SK-N-DZ (cell line): ENCODE measurements around the gene MYO7B.

Source experiments
- DNase-seq: peaks from one replicate; pipeline ENCODE4 v3.0.0-alpha.2; 2015; ENCODE audit warnings: low spot score

MYO7B gene

DNA sequence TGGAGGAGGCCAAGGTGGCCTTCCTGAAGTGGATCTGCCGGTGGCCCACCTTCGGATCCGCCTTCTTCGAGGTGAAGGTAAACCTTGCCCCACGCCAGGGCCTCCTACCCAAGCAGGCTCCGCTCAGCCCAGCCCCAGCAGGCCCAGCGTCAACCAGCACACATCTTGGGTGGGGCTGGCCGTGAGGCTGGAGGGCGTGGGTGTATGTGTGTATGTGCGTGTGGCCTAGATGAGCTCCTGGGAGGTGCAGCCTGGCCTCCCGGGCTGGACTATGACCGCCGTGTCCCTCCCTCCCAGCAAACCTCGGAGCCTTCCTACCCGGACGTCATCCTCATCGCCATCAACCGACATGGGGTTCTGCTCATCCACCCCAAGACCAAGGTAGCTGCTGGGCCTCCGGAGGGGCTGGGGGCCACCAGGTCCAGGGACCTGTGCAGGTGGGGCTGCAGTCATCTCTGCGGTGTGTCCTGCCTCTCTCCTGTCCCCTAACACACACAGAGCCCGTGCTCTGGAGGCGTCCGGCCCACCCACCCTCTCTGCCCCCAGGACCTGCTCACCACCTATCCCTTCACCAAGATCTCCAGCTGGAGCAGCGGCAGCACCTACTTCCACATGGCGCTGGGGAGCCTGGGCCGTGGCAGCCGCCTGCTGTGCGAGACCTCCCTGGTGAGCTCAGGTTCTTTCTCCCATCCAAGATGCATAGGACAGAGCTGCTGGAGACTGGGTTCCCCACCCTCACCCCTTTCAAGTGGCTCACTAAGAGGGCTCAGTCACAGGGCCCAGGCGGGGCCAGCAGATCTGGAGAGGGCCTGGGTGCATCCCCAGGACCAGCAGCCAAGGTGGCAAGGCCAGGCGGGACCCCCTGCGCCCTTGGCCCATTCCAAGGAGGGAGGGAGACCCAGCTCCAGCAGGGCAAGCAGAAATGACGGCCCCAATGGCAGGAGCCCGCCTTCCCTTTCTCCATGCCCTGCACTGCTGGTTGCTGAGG, 101.1 kb downstream of the MYO7B start:
- DNase-seq = no peak

DNA sequence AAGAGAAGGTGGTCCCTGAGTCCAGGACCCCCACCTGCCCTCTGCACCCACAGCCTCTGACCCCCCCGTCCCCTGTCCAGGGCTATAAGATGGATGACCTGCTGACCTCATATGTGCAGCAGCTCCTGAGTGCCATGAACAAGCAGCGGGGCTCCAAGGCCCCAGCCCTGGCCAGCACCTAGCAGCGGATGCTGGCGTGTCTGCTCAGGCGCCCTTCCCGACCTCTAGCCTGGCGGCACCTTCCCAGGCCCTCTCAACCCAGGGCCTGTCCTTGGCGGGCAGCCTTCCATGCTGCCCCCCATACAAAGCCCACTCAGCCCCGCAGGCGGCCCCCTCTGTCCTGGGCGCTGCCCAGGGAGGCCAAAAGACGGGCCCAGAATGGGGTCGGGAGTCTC, 101.8 kb downstream of the MYO7B start:
- no peak for DNase-seq

DNA sequence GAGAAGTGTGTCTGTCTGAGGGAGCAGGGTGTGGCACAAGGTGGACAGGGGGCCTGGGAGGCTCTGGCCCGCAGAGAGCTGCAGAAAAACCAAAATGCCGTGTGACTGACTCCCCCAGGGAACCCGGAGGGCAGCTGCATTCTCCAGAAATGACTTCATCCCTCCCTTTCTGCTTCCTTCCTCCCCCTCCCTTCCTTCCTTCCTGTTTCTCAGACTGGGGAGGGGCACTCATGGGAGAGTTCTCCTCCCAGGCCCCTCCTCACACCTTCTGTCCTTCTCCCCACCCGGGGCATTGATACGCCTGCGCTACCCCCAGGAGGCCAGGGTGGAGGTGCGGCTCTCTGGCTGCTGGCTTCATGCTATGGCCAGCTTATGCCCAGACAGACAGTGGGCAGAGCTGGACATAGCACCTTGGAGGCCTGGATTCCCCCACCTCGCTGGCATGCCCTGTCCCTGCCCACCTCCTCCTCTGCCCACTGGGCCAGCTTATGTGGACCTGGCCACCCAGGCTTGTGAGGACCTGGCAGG, 102.3 kb downstream of the MYO7B start:
- DNase-seq = no peak

DNA sequence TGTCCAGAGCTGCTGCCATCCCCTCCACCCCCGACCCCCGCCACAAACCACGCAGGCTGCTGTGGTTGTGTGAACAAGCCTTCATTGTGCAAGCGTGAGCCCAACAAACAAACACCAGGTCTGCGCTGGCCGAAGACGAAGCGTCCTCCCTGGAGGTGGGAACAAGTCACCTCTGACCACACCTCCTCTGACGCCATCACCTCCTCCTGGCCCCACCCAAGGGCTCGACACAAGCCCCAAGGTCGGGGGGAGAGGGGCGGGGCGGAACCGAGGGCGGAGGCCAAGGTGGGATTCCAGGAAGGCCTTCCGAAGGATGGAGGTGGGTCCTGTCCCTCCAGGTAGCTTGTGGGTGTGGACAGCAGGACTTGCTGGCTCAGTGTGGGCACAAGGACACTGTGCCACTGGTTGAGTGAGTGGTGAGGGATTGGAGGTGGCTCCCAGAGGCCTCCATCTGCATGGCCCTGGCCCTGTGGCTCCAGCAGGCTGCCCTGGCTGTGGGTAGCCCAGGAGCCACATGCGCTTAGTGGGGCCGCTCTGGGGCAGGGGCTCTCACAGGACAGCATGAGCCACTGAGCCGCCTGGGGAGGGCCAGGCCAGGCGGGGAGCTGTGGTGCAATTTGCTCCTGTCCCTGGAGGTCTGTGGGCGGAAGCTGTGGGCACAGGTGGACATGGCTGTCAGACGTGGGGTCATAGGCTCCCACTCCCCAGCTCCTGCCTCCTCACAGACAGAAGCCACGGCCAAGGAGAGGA, 103.1 kb downstream of the MYO7B start:
- DNase-seq = no peak

DNA sequence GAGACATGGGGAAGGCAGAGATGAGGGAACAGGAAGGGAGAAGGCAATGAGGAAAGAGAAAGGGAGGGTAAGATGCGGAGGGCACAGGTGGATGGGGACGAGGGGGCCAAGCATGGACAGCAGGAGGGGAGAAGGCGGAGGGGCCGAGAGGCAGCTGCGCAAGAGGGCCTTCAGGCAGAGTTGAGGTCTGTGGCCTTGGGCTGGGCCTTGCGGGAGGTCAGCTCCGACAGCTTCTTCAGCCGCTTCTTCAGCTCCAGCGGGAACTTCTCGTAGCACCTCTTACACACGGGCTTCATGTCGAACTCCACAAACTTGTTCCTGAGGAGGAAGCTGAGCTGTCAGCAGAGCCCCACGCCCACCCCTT, 103.6 kb downstream of the MYO7B start:
- no peak for DNase-seq

DNA sequence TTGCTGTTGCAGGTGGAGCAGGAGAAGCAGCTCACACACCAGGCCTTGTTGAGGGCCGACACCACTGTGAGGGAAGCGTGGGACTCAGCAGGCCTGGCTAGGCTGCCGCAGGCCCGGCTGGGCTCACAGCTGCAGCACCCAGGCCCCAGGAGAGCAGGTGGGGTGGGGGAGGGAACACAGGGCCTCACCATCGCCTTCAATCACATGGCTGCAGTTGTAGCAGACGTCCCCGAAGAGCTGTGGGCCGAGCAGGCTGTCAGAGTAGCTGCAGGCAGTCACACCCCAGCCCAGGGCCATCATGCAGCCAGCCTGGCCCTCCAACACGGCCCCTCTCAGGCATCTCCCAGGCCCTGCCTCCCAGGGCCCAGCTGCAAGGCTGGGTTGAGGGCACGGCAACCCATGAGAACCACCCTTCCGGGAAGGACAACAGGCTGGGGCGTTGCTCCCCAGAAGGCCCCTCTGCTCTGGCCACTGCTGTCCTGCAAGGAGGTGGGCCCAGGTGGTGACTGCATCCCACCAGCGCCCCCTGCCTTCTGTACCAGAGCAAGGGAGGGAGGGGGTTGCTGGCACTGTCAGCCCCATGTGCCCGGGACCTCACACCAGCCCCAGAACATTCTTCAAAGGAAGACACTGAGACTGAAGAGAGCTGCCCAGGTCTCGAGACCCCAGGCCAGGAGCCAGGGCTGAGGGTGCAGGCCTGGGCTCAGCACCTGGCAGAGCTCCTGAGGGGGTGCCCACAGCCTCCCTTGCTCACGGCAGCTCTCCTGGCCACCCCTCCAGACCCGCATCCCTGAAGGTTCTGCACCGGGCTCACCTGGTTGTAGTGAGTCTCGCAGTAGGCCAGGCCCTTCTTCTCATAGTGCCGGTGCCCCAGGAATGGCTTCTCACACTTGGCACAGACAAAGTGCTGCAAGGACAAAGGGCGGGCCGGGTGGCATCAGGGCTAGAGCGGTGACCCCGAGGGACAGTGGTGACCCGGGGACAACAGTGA, 104.9 kb downstream of the MYO7B start:
- DNase-seq = peak; percentile 73

DNA sequence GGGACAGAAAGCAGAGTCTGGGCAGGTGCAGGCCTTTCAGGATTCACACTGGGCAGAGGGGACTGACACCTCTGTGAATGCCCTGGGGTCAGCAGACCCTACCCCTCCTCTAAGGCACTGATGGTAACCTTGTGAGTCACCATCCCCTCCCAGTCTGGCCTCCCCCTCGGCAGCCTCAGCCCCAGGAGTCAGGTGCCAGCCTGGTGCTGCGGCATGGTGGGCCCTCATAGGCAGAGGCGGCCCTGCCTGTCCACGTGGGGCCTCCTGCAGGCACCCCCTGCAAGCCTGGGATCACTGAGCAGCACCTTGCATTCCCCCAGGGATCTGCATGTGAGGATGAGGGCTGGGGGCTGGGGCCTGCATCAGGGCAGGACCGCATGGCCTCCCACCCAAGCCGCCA, 105.7 kb downstream of the MYO7B start:
- no peak for DNase-seq

DNA sequence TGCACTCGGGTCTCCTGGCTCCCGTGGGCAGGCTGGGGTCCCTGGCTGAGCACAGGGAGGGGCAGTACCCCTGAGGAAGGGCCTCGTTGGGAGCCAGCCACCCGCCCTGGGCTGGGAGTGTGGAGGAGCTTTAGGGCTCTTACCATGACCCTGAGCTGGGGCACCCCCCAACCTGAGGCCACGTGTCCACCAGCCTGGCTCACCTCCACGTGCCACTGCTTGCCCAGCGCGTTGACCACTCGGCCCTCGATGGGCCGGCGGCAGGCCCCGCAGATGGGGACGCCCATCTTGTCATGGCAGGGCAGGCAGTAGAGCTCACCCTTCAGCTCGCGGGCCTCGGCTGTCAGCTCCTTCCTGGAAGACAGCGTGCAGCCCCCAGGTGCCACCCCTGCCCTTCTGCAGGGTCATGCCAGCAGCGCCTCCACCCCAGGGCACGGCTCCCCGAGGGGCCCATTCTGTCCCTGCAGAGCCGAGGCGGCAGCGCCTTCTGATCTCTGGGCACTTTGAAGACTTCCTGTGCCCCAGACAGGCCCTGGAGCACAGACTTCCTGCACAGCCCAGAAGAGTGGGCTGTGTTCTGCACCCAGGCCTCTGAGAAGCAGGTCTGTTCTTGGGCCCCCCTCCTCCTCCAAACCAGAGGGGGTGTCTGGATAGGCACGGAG, 106.5 kb downstream of the MYO7B start:
- no peak for DNase-seq

DNA sequence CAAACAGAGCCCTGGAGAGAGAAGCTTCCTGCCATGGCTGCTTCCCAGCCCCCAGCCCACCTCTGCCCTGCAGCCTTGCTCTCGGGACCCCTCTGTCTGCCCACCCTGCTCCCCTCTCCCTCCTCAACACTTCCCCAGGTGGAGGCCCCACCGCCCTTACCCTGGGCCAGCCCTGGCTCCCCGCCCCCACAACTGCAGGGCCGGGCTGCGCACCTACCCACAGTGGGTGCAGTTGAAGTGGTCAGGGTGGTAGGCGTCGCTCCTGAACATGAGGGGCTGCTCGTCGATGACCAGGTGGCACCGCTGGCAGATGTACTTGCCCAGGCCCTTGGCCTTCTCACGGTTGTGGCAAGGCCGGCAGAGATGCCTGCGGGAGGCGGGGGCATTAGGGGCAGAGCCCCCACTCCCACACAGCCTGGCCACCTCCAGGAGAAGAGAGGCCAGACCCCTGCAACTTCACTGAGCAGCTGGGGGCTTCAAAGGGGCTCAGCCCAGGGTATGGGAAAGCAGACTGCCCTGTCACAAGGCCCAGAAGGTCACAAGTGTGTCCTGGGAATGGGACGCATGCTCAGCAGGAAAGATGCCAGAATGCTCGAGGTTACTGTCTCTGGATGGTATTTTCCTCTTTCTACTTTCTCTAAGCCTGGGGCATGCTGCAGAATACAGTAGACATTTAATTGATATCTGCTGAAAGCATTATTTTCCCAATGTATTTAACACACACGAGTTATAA, 107.4 kb downstream of the MYO7B start:
- DNase-seq = no peak

DNA sequence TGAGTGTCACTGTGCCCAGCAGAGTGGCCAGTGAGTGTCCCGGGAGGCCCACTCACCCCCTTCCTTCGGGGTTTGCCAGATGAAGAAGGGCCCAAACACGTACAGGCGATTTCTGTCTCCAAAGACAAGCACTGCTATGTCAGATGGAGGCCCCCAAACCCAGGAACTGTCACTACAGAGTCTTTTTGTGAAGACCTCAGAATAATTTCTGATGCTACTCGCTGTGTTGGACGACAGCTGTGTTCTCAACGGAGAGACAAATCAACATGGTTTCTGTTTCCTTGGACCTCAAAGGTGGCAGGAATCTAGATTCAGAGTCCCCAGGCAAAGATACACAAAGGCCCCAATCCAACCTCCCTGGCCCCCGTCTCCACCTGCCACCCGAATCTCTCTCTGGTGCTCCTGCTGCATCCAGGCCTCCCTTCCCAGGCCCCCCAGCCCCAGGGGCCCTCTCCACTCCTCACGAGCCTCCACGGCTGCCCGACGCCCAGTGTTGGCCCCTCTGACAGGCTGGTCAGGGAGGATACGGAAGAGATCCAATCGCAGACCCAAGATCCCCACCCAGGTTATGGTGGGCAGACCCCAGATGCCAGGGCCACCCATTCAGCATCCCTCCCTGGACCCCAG, 108.1 kb downstream of the MYO7B start:
- no peak for DNase-seq

DNA sequence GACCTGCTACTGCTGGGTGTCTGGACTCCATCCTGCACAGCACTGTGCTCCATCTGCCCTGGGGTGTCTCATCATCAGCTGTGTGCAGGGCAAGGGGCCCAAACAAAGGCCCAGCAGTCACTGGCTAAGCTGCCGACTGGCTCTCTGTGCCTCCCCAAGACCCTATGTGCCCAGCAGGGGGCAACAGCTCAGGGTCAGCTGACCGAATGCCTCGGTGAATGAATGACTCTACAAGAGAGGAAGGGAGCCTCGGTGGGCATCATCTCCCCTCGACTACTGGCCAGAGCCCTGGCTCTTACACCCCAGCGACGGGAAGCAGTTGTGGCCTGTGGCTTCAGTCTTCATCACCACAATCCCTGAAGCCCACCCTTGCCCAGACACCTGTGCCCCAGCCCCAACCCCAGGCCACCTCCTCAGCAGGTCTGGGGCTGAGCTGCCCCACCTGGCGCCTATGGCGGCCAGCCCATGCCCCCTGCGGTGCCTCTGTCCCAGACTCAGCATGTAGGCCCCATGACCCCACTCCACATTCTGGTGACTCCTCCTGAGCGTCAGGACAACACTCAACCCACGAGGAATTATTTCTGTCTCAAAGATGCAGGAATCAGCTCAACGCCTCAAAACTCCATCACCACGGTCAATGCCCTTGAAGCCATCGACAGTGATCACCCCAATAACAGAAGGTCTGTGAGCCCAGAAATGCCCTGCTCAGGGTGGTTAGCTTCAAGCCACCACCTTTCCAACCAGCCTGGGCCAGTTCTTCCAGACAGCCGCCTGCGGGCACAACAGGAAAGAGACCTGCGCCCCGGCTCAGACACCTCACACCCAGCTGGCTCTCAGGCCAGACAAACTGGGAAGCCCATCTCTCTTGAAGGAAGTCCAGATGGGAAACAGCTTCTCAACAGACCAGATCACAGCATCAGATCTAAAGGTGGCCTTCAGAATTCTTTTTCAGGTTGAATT, 108.9 kb downstream of the MYO7B start:
- no peak for DNase-seq

DNA sequence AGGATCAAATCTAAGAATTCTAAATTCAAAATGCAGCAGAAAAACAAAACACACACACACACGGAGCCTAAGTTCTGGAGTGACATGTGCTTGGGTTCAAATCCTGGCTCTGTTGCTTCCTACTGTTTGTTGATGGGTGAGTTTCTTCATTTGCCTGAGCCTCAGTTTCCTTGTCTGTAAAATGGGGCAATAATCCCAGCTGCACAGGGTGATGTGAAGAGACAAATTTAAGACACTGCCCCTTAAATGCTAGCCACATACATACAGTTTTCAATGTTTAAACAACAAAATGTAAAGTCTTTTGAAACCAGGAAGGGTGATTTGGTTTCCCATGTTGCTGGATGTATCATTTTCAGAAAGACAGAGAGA, 109.5 kb downstream of the MYO7B start:
- DNase-seq = no peak

DNA sequence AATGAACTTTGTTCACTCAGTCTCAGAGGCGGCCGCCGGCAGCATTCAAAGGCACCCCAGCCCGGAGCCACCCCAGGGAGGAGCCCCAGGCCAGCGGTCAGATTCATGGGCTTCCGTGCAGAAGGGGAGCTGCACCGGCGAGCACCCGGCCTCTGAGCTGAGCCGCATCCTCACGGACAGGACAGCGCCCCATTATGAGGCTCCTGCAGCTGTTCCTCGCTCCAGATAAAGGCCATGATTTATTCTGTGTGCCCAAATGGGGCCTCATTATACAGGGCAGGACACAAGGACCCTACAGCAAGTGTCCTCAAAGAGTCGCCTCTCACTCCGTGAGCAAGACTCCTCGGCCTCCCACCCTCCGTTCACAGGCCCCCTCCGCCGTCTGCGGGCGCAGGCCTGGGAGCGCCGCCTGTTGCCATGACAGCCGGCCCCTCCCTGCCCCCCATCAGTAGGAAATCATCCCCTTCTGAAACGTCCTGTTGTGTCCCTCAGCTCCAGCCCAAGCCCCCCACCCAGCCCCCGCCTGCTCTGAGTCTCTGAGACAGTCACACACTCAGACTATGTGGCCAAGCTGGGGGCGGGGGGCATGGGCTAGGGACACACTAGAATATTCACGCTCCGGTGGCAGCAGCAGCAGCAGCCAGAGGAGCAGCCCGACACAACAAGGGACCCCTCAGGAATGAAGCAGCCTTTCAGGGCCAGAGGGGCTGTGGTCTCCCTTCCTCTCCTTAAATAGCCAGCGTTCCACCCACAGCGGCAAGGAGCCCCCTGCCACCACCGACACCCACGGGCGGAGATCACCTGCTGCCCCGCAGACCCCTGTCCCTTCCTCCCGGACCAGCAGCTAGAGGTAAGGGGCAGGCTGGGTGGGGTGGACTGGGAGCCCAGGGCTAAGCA, 110.2 kb downstream of the MYO7B start, which contains the start of gene GPR17:
GPR17 (plus strand) TSS at position 759 of the 897 bp plus-strand sequence. CDS start 4,583 bp downstream, outside the sequence.
- DNase-seq = no peak

DNA sequence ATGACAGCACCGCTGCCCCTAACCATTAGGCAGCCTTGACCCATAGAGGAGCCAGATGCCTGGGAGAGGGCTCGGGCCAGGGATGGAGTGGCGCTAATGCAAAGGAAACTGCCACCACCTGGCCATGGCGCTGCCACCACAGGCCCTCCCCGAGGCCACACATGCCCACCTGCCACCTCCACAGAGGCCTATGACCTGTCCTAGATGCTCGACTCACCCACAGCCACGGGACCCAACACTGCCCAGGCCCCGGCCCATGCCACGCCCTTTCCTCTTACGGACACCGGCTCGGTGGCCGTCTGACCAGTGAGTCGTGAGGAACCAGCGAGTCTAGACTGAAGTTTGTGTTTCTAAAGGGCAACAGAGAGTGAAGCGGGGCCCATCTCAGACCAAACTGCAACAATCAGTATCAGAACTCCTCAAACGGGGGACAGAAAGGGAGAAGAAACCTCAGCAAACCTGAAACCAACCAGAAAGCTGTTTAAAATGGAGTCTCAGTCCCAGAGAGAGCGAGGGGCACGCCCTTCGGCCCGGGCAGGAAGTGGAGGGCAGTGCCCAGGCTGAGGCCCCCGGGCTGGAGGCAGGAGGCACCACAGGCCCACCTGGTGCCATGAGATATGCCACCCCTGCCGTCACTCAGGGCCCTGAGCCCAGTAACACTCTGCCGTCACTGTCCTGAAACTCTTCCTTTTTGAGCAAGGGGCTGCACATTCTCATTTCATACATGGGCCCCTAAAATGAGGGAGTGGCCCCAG, 111.2 kb downstream of the MYO7B start:
- DNase-seq = no peak

DNA sequence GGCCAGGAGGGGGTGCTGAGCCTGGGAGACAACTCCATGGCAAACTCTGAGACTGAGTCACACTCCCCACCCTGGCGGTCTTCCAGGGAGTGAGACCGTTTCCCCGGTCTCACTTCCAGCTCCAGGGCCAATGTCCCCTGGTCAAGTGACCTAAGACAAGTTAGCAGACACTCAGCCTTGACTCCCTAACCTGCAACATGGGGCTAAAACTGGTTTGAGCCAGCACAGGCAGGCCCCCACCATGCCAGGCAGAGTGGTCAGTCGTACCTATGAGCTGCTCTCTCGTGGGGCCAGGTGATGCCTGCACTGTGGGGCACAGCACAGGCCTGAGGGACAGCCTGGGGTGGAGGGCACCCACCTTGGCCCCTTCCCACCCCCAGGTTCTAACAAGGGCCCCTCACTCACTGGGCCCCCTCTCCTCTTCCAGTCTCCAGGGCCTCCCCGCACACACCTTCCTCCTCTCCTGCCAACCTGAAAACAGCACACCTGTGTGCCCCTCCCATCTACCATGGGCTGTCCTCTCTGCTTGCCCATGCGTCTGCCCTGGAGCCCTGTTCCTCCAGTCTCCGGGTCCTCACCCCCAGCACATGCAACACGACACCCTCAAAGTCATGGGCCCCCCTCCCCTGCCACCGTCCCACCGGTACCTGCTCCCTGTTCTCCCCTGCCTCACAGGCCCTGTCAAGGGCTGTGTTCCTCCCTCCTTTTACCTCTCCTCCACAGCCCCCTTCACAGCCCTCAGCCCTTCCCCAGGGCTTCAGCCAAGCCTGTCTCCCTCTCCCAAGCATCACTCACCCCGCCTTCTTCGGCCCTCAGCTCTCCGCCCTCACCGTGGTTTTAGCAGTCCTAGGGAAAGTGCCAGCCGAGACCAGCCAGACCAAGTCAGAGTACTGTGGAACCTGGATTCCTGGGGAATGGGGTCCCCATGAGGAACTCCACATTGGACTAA, 112.0 kb downstream of the MYO7B start:
- no peak for DNase-seq
